ENCODE measurements around the gene TNFSF13.
"Not testable (repeated sequence)": the region's sequence is repeated elsewhere in the genome, so short reads cannot be mapped to it uniquely, and the experiment has no call there.

Gene TNFSF13

GRCh38 chr17:7591596-7591995 is 33.0 kb downstream of the TNFSF13 start:
- DNase-seq (ENCODE audit: low spot score): no peak

DNA sequence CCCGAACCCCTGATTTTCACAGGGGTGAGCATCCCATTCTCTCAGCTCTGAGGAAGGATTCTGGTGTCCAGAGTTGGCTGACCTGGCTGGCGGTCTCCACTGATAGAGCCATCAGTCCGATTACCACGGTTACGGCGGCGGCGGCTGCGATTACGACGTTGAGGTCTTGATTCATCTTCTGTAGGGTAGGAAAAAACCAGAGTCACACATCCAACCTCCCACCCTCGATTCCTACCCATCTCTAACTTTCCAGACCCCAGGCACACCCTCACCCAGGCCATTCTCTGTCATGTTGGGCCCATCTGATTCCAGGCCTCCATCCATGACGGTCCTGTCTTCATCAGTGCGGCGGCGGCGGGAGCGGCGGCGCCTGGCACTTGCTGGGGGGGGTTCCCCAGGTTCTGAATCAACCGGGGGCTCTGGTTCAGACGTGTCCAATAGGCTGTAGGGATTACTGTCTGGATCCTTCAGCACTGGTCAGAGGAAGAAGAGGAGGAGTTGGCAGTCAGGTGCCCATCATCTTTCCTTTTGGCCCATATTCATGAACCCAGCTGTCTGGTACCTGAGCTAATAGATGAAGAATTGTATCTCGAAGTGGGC is 34.0 kb downstream of the TNFSF13 start:
- DNase-seq (ENCODE audit: low spot score): no peak

- DNase-seq (ENCODE audit: low spot score): no peak
Measured at GRCh38 chr17:7593296-7593695, 34.7 kb downstream of the TNFSF13 start.

- not testable (repeated sequence) for DNase-seq (ENCODE audit: low spot score)
Measured at GRCh38 chr17:7597561-7597960, 39.0 kb downstream of the TNFSF13 start.

- DNase-seq (ENCODE audit: low spot score): no peak
Measured at GRCh38 chr17:7606280-7606679, 47.7 kb downstream of the TNFSF13 start.

GRCh38 chr17:7610641-7611040 is 52.1 kb downstream of the TNFSF13 start:
- DNase-seq (ENCODE audit: low spot score): no peak

Measured in AG08395 (cell line).